IMR-90 (cell line): ENCODE results near the gene YPEL2. TPM values are rescaled to one million over a fixed set of nuclear protein-coding genes. Genes with fewer than 3 reads are reported as not detected.

ENCODE experiments used
- ATAC-seq: fragments of 200-7000 bp; cut with Tn5 transposase; 2 replicates; pipeline ENCODE4 v1.9.1; 2020; ENCODE audit warnings: low read depth, mild to moderate bottlenecking, moderate library complexity
- BruUV-seq: library from RNA; stranded (reverse); fragments of 400-500 nt; replicated peaks from 2 replicates; lab custom pipeline; 2021; lab: Mats Ljungman, UMichigan
- CTCF ChIA-PET: fragments of 300-600 bp; formaldehyde crosslinking; extraction: SDS; loops from one replicate; lab custom pipeline; 2021; ENCODE audit warnings: antibody characterized with exemption; lab: Yijun Ruan, JAX
- POLR2A ChIA-PET: fragments of 300-600 bp; sonication (Branson Sonifier 250); formaldehyde crosslinking; loops from one replicate; lab custom pipeline; 2022; ENCODE audit warnings: antibody characterized with exemption; ENCODE audit not compliant: unreplicated experiment; lab: Charles Lee
- DNase-seq: peaks from one replicate; pipeline ENCODE4 v3.0.0; 2013
- H2AFZ ChIP-seq: replicated peaks from 2 replicates; pipeline ENCODE3; 2013; ENCODE audit warnings: low read length, mild to moderate bottlenecking; ENCODE audit not compliant: poor library complexity
- H2AK5ac ChIP-seq: 2 replicates; pipeline ENCODE4 v1.6.1; 2013; ENCODE audit warnings: low read depth, low read length, inconsistent platforms
- H2AK9ac ChIP-seq: replicated peaks from 2 replicates; pipeline ENCODE3; 2013; ENCODE audit warnings: mild to moderate bottlenecking, low read depth, low read length, moderate library complexity; ENCODE audit not compliant: poor library complexity
- H2BK120ac ChIP-seq: 2 replicates; pipeline ENCODE4 v1.6.1; 2013; ENCODE audit warnings: low read depth, low read length, inconsistent platforms
- H2BK15ac ChIP-seq: 3 replicates; pipeline ENCODE4 v1.6.1; 2013; ENCODE audit warnings: low read depth, low read length, inconsistent platforms
- H2BK20ac ChIP-seq: 2 replicates; pipeline ENCODE4 v1.6.1; 2013; ENCODE audit warnings: low read depth, mild to moderate bottlenecking, inconsistent platforms, low read length, moderate library complexity
- H2BK5ac ChIP-seq: 2 replicates; pipeline ENCODE4 v1.6.1; 2013; ENCODE audit warnings: mild to moderate bottlenecking, low read depth, low read length, inconsistent platforms; ENCODE audit not compliant: poor library complexity, severe bottlenecking
- H3K14ac ChIP-seq: replicated peaks from 2 replicates; pipeline ENCODE4 v1.6.1; 2013; ENCODE audit warnings: low read depth, low read length, inconsistent platforms
- H3K18ac ChIP-seq: 2 replicates; pipeline ENCODE4 v1.6.1; 2013; ENCODE audit warnings: low read depth, low read length, control low read depth
- H3K23ac ChIP-seq: 2 replicates; pipeline ENCODE4 v1.6.1; 2013; ENCODE audit warnings: low read depth, low read length, inconsistent platforms
- H3K27ac ChIP-seq: 2 replicates; pipeline ENCODE4 v1.5.1; 2013; ENCODE audit warnings: mild to moderate bottlenecking, control low read depth, low read length; ENCODE audit not compliant: insufficient read depth
- H3K27me3 ChIP-seq: 2 replicates; pipeline ENCODE4 v1.6.1; 2013; ENCODE audit warnings: low read length; ENCODE audit not compliant: control insufficient read depth, insufficient read depth
- H3K36me3 ChIP-seq: 2 replicates; pipeline ENCODE4 v1.6.1; 2013; ENCODE audit warnings: low read length, mixed read lengths; ENCODE audit not compliant: control insufficient read depth, insufficient read depth
- H3K4ac ChIP-seq: 2 replicates; pipeline ENCODE4 v1.6.1; 2013; ENCODE audit warnings: low read depth, low read length, inconsistent platforms
- H3K4me1 ChIP-seq: 2 replicates; pipeline ENCODE4 v1.6.1; 2013; ENCODE audit warnings: low read length, mixed read lengths; ENCODE audit not compliant: control insufficient read depth, insufficient read depth
- H3K4me2 ChIP-seq: 2 replicates; pipeline ENCODE4 v1.6.1; 2013; ENCODE audit warnings: low read depth, mild to moderate bottlenecking, control low read depth, low read length, moderate library complexity
- H3K4me3 ChIP-seq: 2 replicates; pipeline ENCODE4 v1.5.1; 2013; ENCODE audit warnings: low read depth, mild to moderate bottlenecking, control low read depth, low read length, moderate library complexity; ENCODE audit not compliant: insufficient read depth
- H3K56ac ChIP-seq: 2 replicates; pipeline ENCODE4 v1.6.1; 2013; ENCODE audit warnings: low read length, inconsistent platforms; ENCODE audit not compliant: insufficient read depth; ENCODE audit errors: extremely low read depth
- H3K79me1 ChIP-seq, 2 experiments: 2 replicates each; pipeline ENCODE4 v1.6.1; 2013; ENCODE audit warnings: low read length in 2 of 2, inconsistent platforms in 1 of 2, low read depth in 1 of 2
- H3K9ac ChIP-seq: 2 replicates; pipeline ENCODE4 v1.6.1; 2013; ENCODE audit warnings: low read depth, low read length, control low read depth
- H3K9me1 ChIP-seq: 2 replicates; pipeline ENCODE4 v1.6.1; 2013; ENCODE audit warnings: low read length, inconsistent platforms; ENCODE audit not compliant: insufficient read depth
- H3K9me3 ChIP-seq: 2 replicates; pipeline ENCODE4 v1.6.1; 2013; ENCODE audit warnings: low read length; ENCODE audit not compliant: control insufficient read depth, insufficient read depth
- H4K20me1 ChIP-seq: 2 replicates; pipeline ENCODE4 v1.6.1; 2013; ENCODE audit warnings: low read length, inconsistent platforms; ENCODE audit not compliant: insufficient read depth
- H4K5ac ChIP-seq: 2 replicates; pipeline ENCODE4 v1.6.1; 2013; ENCODE audit warnings: mild to moderate bottlenecking, low read depth, low read length, control low read depth
- H4K8ac ChIP-seq, 2 experiments: 2 replicates each; pipeline ENCODE4 v1.6.1; 2013; ENCODE audit warnings: low read depth in 2 of 2, low read length in 2 of 2, control low read depth in 1 of 2, inconsistent platforms in 1 of 2
- H4K91ac ChIP-seq: 2 replicates; pipeline ENCODE4 v1.6.1; 2013; ENCODE audit warnings: low read depth, low read length, inconsistent platforms; ENCODE audit not compliant: insufficient read depth
- BHLHE40 ChIP-seq: fragments of 150-350 bp; IDR thresholded peaks from 2 replicates; pipeline ENCODE4 v1.6.1; 2016; ENCODE audit warnings: mild to moderate bottlenecking, low read depth, low read length
- CEBPB ChIP-seq: IDR thresholded peaks from 2 replicates; pipeline ENCODE4 v1.6.1; 2012; ENCODE audit warnings: low read depth, low read length, improper control_type of control experiment
- CHD1 ChIP-seq: IDR thresholded peaks from 2 replicates; pipeline ENCODE4 v1.6.1; 2012; ENCODE audit warnings: low read depth, low read length, improper control_type of control experiment
- ELK1 ChIP-seq: fragments of 150-350 bp; IDR thresholded peaks from 2 replicates; pipeline ENCODE4 v1.6.1; 2016; ENCODE audit warnings: low read depth, mild to moderate bottlenecking, low read length, moderate library complexity, borderline replicate concordance
- FOS ChIP-seq: fragments of 150-350 bp; IDR thresholded peaks from 2 replicates; pipeline ENCODE4 v1.6.1; 2016; ENCODE audit warnings: low read depth, low read length
- MXI1 ChIP-seq: IDR thresholded peaks from 2 replicates; pipeline ENCODE4 v1.6.1; 2012; ENCODE audit warnings: low read depth, mild to moderate bottlenecking, low read length, moderate library complexity, borderline replicate concordance
- RAD21 ChIP-seq: IDR thresholded peaks from 2 replicates; pipeline ENCODE4 v1.6.1; 2012; ENCODE audit warnings: low read length, improper control_type of control experiment
- RCOR1 ChIP-seq: IDR thresholded peaks from 2 replicates; pipeline ENCODE4 v1.6.1; 2012; ENCODE audit warnings: mild to moderate bottlenecking, low read length, improper control_type of control experiment; ENCODE audit not compliant: insufficient replicate concordance
- SMC3 ChIP-seq: fragments of 150-350 bp; IDR thresholded peaks from 2 replicates; pipeline ENCODE4 v1.6.1; 2016; ENCODE audit warnings: low read depth, mild to moderate bottlenecking, antibody characterized with exemption, low read length, moderate library complexity
- WGBS, 2 experiments: methylation state at CpG; one replicate each; pipeline versions ENCODE4 v1.1.5 to v1.1.7; 2013; ENCODE audit warnings: missing lambda C conversion rate in 2 of 2; ENCODE audit not compliant: insufficient read length in 1 of 2; ENCODE audit errors: extremely low coverage in 2 of 2; 5-methylcytosine and 5-hydroxymethylcytosine counted together
- dilution Hi-C: fragments of 300-500 bp; cut with HindIII; formaldehyde crosslinking; loops from one replicate; pipeline ENCODE4 v1.14.3; 2018; ENCODE audit warnings: low sequenced_read_pairs; ENCODE audit not compliant: unreplicated experiment
- in situ Hi-C: fragments of 300-500 bp; cut with MboI; formaldehyde crosslinking; loops from 3 replicates; pipeline ENCODE4 v1.14.3; 2019; ENCODE audit warnings: low sequenced_read_pairs, inconsistent platforms, mixed read lengths
- intact Hi-C: fragments of 100-400 bp; cut with micrococcal nuclease; formaldehyde crosslinking; loops from 2 replicates; pipeline ENCODE4 v1.10.0; 2022
- polyA plus RNA-seq, 3 experiments: library from polyadenylated mRNA; depleted of rRNA; stranded (reverse); fragments of >200 nt; gene quantifications; 2 replicates each; pipeline ENCODE4 v1.2.3, GENCODE V29; 2012; ENCODE audit warnings: low replicate concordance in 1 of 3
- total RNA-seq: library from RNA; depleted of rRNA; stranded (reverse); fragments of >200 nt; gene quantifications from 2 replicates; pipeline ENCODE4 v1.2.3, GENCODE V29; 2012

Gene YPEL2
- total and polyA plus RNA-seq, 2 of the 4 experiments (the other 2 are of a cell fraction): 2.3 to 3.4 TPM

GRCh38 chr17:59338498-59338897, 7.0 kb downstream of the YPEL2 start:
- H3K4me1 ChIP-seq: 0 out of 2 replicates have a peak, but pooled peaks cover 1% of the 10 kb centered on the region
- H3K14ac ChIP-seq: no peak overlapping the region
- WGBS, 2 experiments: 85% methylated on average over 2 of the region's 5 CpGs; no CpG with 5 or more reads in 1 of the 2 experiments
- no peak overlapping the region for H3K56ac ChIP-seq
- H4K5ac ChIP-seq: no peak overlapping the region
- no peak overlapping the region for H2BK5ac ChIP-seq
- H3K27ac ChIP-seq: no peak overlapping the region
- no peak overlapping the region for H4K91ac ChIP-seq
- in situ Hi-C loops: no loop called here
- H2BK120ac ChIP-seq: no peak overlapping the region
- BruUV-seq: no TSS peak
- DNase-seq (no peak), ATAC-seq (no peak)
- H2AFZ ChIP-seq: no peak overlapping the region
- H3K79me1 ChIP-seq: peaks cover 3 to 13% of the 10 kb centered on the region in 2 experiments; a peak in 1 of 4 replicates
- no peaks in the 10 kb centered on the region for H3K9me3 ChIP-seq
- no peak overlapping the region for H3K18ac ChIP-seq
- no peak overlapping the region for H2AK9ac ChIP-seq
- no peak overlapping the region for H3K23ac ChIP-seq
- intact Hi-C loops: no loop called here
- no peak overlapping the region for H3K4me3 ChIP-seq
- no peak for TF ChIP-seq RAD21
- no peak for TF ChIP-seq ELK1
- TF ChIP-seq SMC3: no peak
- no peak for TF ChIP-seq CHD1
- TF ChIP-seq MXI1: no peak
- TF ChIP-seq BHLHE40: no peak
- TF ChIP-seq CEBPB: no peak
- no peak for TF ChIP-seq FOS
- no peak for TF ChIP-seq RCOR1
- no peak overlapping the region for H2BK15ac ChIP-seq
- no peak overlapping the region for H3K4ac ChIP-seq
- H2BK20ac ChIP-seq: no peak overlapping the region
- H2AK5ac ChIP-seq: no peak overlapping the region
- dilution Hi-C loops: no loop called here
- H4K20me1 ChIP-seq: peaks cover 22% of the 10 kb centered on the region; the same call in 1 of the 2 replicates
- H4K8ac ChIP-seq: no peak overlapping the region
- H3K4me2 ChIP-seq: no peak overlapping the region
- H3K36me3 ChIP-seq: no peaks in the 10 kb centered on the region
- ChIA-PET CTCF (no interaction called here), POLR2A (no interaction called here)
- H3K9ac ChIP-seq: no peak overlapping the region
- peaks cover 4% of the 10 kb centered on the region; the same call in 1 of the 2 replicates for H3K9me1 ChIP-seq
- peaks cover 25% of the 10 kb centered on the region for H3K27me3 ChIP-seq
